RWPE2 (cell line): ENCODE results near the gene SUMF1.

ENCODE experiments used
- ATAC-seq: fragments of 200-7000 bp; cut with Tn5 transposase; 3 replicates; pipeline ENCODE4 v1.9.1; 2021; ENCODE audit warnings: low read depth
- DNase-seq: peaks from one replicate; pipeline ENCODE4 v3.0.0-alpha.2; 2020; ENCODE audit warnings: low spot score
- H3K27ac ChIP-seq: fragments of 450-650 bp; 2 replicates; pipeline ENCODE4 v1.5.1; 2017; ENCODE audit warnings: mild to moderate bottlenecking; ENCODE audit not compliant: poor library complexity, severe bottlenecking
- H3K27me3 ChIP-seq: fragments of 250-450 bp; sonication (Bioruptor Pico); 2 replicates; pipeline ENCODE4 v1.5.1; 2021; ENCODE audit warnings: mild to moderate bottlenecking, moderate library complexity; ENCODE audit not compliant: insufficient read depth, poor library complexity, severe bottlenecking
- H3K36me3 ChIP-seq: fragments of 250-450 bp; sonication (Bioruptor Pico); 2 replicates; pipeline ENCODE4 v1.5.1; 2020; ENCODE audit warnings: low read depth, mild to moderate bottlenecking, moderate library complexity
- H3K4me1 ChIP-seq: fragments of 250-450 bp; sonication (Bioruptor Pico); 2 replicates; pipeline ENCODE4 v1.5.1; 2021; ENCODE audit warnings: mild to moderate bottlenecking, moderate library complexity; ENCODE audit not compliant: insufficient read depth, poor library complexity, severe bottlenecking
- H3K4me3 ChIP-seq: fragments of 250-450 bp; sonication (Bioruptor Pico); 2 replicates; pipeline ENCODE4 v1.5.1; 2021; ENCODE audit warnings: mild to moderate bottlenecking, moderate library complexity; ENCODE audit not compliant: severe bottlenecking
- H3K9me3 ChIP-seq: fragments of 250-450 bp; sonication (Bioruptor Pico); 2 replicates; pipeline ENCODE4 v1.5.1; 2021; ENCODE audit warnings: mild to moderate bottlenecking, moderate library complexity; ENCODE audit not compliant: severe bottlenecking
- CTCF ChIP-seq: fragments of 450-650 bp; IDR thresholded peaks from one replicate; pipeline ENCODE4 v1.5.1; 2017; ENCODE audit warnings: mild to moderate bottlenecking, moderate library complexity; ENCODE audit not compliant: poor library complexity, severe bottlenecking

SUMF1 gene

GRCh38 chr3:4466741-4467521 lies at the start of gene SUMF1:
Gene SUMF1, minus strand, starts transcription at chr3:4467269. Its CDS starts 24 bp downstream, at chr3:4467245.
- DNase-seq = peak; percentile 80
- no peaks in the 10 kb centered on the region for H3K9me3 ChIP-seq
- H3K4me1 ChIP-seq = no peaks in the 10 kb centered on the region
- TF ChIP-seq CTCF = no peak
- H3K36me3 ChIP-seq = peaks cover 3% of the 10 kb centered on the region; the same call in 1 of the 2 replicates
- no peaks in the 10 kb centered on the region for H3K27me3 ChIP-seq
- peak within 1 kb of the TSS; percentile 95 for H3K4me3 ChIP-seq
- peak; percentile 95 for ATAC-seq
- peak within 1 kb of the TSS; percentile 25 for H3K27ac ChIP-seq

- Histone ChIP-seq H3K27me3 (no peaks in the 10 kb centered on the region), H3K4me1 (no peaks in the 10 kb centered on the region), H3K27ac (no peak overlapping the region), H3K4me3 (no peak overlapping the region), H3K9me3 (no peaks in the 10 kb centered on the region), H3K36me3 (no peaks in the 10 kb centered on the region)
- TF ChIP-seq CTCF = no peak
- ATAC-seq = no peak
- DNase-seq = no peak
Observed at GRCh38 chr3:4515916-4516579, 49.0 kb upstream of the SUMF1 start.

- Histone ChIP-seq H3K27me3 (no peaks in the 10 kb centered on the region), H3K36me3 (no peaks in the 10 kb centered on the region), H3K27ac (no peak overlapping the region), H3K9me3 (no peaks in the 10 kb centered on the region), H3K4me3 (no peak overlapping the region), H3K4me1 (no peaks in the 10 kb centered on the region)
- ATAC-seq (no peak), DNase-seq (no peak)
- no peak for TF ChIP-seq CTCF
Observed at GRCh38 chr3:4514916-4515315, 47.8 kb upstream of the SUMF1 start.

- no peaks in the 10 kb centered on the region for H3K36me3 ChIP-seq
- no peak for DNase-seq
- no peaks in the 10 kb centered on the region for H3K27me3 ChIP-seq
- no peak for TF ChIP-seq CTCF
- H3K4me3 ChIP-seq = no peak overlapping the region
- H3K27ac ChIP-seq = no peak overlapping the region
- H3K9me3 ChIP-seq = no peaks in the 10 kb centered on the region
- no peaks in the 10 kb centered on the region for H3K4me1 ChIP-seq
- no peak for ATAC-seq
Observed at GRCh38 chr3:4514321-4514720, 47.3 kb upstream of the SUMF1 start.
